ENCODE data around the gene LPAR1. TPM values are rescaled to one million over a fixed set of nuclear protein-coding genes. Genes with fewer than 3 reads are reported as not detected.

The LPAR1 gene
- total RNA-seq, 4 donors from 2014 or later: 21.9 to 55.0 (median 25.9) TPM

- WGBS, 2 donors: 63 to 66% methylated on average over 9 of the region's 9 CpGs
- intact Hi-C loops (cut with DNase I; ENCODE audit: low total_unique reads): no loop called here
- no peak overlapping the region for H3K4me3 ChIP-seq (ENCODE audit: low read depth, poor library complexity, severe bottlenecking)
- DNase-seq (ENCODE audit: low spot score in 2 of 2): peak; percentile 70 to 91
- no peak for TF ChIP-seq CTCF (IDR thresholded peaks at IDR 0.05)
- no peak for TF ChIP-seq POLR2A (IDR thresholded peaks at IDR 0.05)
Measured at GRCh38 chr9:110996436-110997220, 41.6 kb downstream of the LPAR1 start.

GRCh38 chr9:110995420-110996340 lies 42.6 kb downstream of the LPAR1 start:
- no peak for DNase-seq (ENCODE audit: low spot score in 2 of 2)
- intact Hi-C loops (cut with DNase I; ENCODE audit: low total_unique reads): no loop called here
- 60 to 61% methylated on average over 6 of the region's 6 CpGs for WGBS, 2 donors
- H3K4me3 ChIP-seq (ENCODE audit: low read depth, poor library complexity, severe bottlenecking): no peak overlapping the region
- TF ChIP-seq CTCF (IDR thresholded peaks at IDR 0.05) (no peak), POLR2A (IDR thresholded peaks at IDR 0.05) (no peak)

- no peak overlapping the region for H3K4me3 ChIP-seq (ENCODE audit: low read depth, poor library complexity, severe bottlenecking)
- intact Hi-C loops (cut with DNase I; ENCODE audit: low total_unique reads): no loop called here
- 47 to 55% methylated on average over 4 of the region's 4 CpGs for WGBS, 2 donors
- DNase-seq (ENCODE audit: low spot score in 2 of 2): no peak
- no peak for TF ChIP-seq CTCF (IDR thresholded peaks at IDR 0.05)
- TF ChIP-seq POLR2A (IDR thresholded peaks at IDR 0.05): no peak
Measured at GRCh38 chr9:110994771-110995241, 43.5 kb downstream of the LPAR1 start.

GRCh38 chr9:110990481-110990880 lies 47.8 kb downstream of the LPAR1 start:
- WGBS, 2 donors: 94 to 98% methylated on average over 2 of the region's 2 CpGs

GRCh38 chr9:110986529-110986928 lies 51.7 kb downstream of the LPAR1 start:
- DNase-seq (ENCODE audit: low spot score in 2 of 2): no peak
- TF ChIP-seq POLR2A (IDR thresholded peaks at IDR 0.05) (no peak), CTCF (IDR thresholded peaks at IDR 0.05) (no peak)
- intact Hi-C loops (cut with DNase I; ENCODE audit: low total_unique reads): no loop called here
- 86 to 97% methylated on average over 1 of the region's 1 CpG for WGBS, 2 donors
- H3K4me3 ChIP-seq (ENCODE audit: low read depth, poor library complexity, severe bottlenecking): no peak overlapping the region

More at GRCh38 chr9:110990481-110990880, 47.8 kb downstream of the LPAR1 start:
- H3K4me3 ChIP-seq (ENCODE audit: low read depth, poor library complexity, severe bottlenecking): no peak overlapping the region
- TF ChIP-seq POLR2A (IDR thresholded peaks at IDR 0.05): no peak
- no peak for DNase-seq (ENCODE audit: low spot score in 2 of 2)
- intact Hi-C loops (cut with DNase I; ENCODE audit: low total_unique reads): no loop called here

GRCh38 chr9:110984890-110985437 lies 53.3 kb downstream of the LPAR1 start:
- H3K4me3 ChIP-seq (ENCODE audit: low read depth, poor library complexity, severe bottlenecking): no peak overlapping the region
- TF ChIP-seq CTCF (IDR thresholded peaks at IDR 0.05): no peak
- no peak for TF ChIP-seq POLR2A (IDR thresholded peaks at IDR 0.05)
- intact Hi-C loops (cut with DNase I; ENCODE audit: low total_unique reads): no loop called here
- DNase-seq (ENCODE audit: low spot score in 2 of 2): no peak
- WGBS, 2 donors: 68 to 85% methylated on average over 2 of the region's 2 CpGs

All from lower leg skin (tissue), 4 donors.